Raji (cell line): Measurements from ENCODE around the gene GIPC2.

Source experiments
- POLR2A ChIP-seq: IDR thresholded peaks from 2 replicates; pipeline ENCODE4 v1.6.1; 2011; ENCODE audit warnings: low read depth, low read length, control low read depth; ENCODE audit not compliant: insufficient read depth

Gene GIPC2

GRCh38 chr1:78143152-78143551, 97.4 kb downstream of the GIPC2 start:
- no peak for TF ChIP-seq POLR2A

- no peak for TF ChIP-seq POLR2A
These were observed 97.9 kb downstream of the GIPC2 start for GRCh38 chr1:78143673-78144072.

GRCh38 chr1:78145105-78145580, 99.4 kb downstream of the GIPC2 start:
- TF ChIP-seq POLR2A: no peak

DNA sequence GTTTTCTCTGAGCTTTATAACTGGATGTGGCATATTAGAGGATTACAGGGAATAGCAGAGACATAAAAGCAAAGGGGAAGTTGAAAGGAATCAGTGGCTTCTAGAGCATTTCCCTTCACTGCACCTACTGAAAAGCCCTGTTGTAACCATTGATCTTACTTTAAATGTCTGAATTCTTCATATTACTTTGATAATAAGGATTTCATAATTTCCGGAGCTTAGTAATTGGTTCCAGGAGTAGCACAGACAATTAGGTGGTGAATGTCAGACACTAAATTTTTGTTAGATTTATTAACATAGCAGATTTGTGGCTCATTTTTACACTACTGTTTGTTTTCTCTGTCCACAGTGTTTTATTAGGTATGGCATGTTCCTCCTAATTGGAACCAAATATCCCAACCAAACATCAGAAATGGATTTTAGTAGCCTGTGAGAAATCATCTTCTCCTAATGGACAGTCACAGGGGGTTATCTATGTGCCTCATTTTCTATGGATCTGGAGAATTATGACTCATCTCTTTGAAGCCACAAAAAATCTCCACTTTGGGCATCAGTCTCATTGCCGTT, 100.5 kb downstream of the GIPC2 start:
- TF ChIP-seq POLR2A: no peak

DNA sequence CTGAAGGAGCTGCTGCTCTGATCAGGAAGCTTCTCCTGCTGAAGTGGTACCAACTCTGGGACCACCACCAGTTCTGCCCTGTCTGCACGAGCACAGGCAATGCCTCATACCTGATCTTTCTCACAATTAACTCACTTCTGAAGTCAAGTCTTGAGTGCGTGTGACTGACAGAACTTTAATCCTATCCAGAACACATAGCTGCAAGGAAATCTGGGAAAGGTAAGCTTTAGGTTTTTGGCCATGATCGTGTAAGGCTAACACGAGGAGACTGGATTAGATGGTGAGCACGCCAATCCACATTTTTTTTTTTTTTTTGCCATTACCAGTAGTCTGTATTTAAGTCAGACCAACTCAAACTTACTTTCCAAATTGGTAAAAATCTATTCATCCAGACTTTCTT, 101.3 kb downstream of the GIPC2 start:
- no peak for TF ChIP-seq POLR2A

DNA sequence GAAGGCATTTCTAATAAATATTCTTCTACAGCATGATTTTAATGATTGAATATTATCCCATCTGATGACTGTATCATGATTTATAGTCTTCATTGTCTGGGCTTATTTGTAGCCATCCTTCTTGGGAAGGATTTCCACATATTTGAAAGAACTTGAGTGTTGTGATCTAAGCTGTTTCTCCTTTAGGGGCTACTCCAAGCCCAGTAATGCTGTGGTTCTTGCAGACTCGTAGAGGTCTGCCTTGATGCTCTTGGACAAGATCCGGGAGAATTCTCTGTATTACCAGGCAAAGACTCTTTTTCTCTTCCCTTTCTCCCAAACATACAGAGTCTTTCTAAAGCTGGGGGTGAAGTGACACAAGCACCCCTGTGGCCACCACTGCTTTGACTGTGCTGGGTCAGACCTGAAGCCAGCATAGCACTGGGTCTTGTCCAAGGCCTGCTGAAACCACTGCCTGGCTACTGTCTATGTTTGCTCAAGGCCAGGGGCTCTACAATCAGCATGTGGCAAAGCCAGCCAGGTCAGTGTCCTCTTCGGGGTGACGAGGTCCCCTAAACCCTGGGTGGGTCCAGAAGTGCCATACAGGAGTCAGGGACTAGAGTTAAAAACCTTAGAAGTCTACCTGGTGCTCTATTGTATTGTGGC, 107.4 kb downstream of the GIPC2 start:
- no peak for TF ChIP-seq POLR2A

- TF ChIP-seq POLR2A: no peak
These were observed 109.4 kb downstream of the GIPC2 start for GRCh38 chr1:78155121-78155520.

- no peak for TF ChIP-seq POLR2A
These were observed 111.2 kb downstream of the GIPC2 start for GRCh38 chr1:78156805-78157521.

DNA sequence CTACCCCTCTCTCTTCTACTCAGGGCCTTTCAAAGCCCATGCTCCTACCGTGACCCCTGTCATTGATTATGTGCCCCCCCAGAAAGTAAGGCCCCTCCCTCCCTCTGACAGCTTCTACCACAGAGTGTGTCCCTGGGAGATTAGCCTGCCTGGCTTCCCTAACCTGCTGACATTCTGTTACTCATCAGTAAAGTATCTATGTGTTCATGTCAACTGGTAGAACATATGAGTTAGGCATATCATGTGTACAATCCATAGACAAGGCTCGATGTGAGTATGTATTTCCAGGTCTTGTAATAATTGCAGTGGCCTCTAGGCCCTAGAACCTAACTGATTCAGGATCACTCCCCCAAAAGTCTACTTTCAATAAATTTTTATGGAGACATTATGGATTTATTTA, 120.0 kb downstream of the GIPC2 start:
- TF ChIP-seq POLR2A: no peak

DNA sequence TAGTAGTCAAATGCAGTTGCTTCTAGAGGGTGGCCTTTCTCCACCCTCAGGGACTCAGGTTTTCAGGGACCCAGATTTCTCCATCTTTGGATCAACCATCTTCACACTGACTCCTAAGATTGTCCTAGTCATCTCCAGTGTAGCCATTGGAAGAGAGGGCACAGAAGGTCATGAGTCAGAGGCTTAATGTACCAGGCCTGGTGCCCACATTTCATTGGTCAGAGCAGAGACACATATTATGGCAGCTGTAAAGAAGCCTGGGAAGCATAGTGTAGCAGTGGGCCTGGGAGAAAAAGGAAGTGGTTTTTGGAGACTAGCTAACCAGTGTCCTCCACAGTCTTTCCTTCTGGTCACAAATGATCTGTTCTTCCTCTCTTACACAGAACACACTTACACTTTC, 122.5 kb downstream of the GIPC2 start:
- TF ChIP-seq POLR2A: no peak

GRCh38 chr1:78170859-78171258, 125.1 kb downstream of the GIPC2 start:
- TF ChIP-seq POLR2A: no peak

- TF ChIP-seq POLR2A: no peak
These were observed 126.2 kb downstream of the GIPC2 start for GRCh38 chr1:78171736-78172590.

DNA sequence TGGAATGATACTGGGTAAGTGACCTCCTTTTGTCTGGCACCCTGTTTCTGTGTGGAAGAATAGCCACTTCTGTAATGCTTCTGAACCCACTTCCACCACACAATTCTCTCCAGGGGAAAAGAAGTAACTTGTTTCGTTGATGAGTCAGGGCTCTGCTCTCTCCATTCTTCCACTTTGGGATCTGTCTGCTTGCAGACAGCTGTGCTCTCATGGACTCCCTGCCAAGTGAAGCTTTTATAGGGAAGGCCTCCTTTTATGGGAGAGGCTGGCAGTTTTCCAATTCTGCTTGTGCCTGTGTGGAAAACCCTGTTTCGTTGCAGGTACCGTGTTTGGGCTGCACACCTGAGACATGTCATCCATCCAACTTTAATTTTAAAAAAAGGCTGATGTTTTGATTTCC, 130.7 kb downstream of the GIPC2 start:
- TF ChIP-seq POLR2A: no peak

DNA sequence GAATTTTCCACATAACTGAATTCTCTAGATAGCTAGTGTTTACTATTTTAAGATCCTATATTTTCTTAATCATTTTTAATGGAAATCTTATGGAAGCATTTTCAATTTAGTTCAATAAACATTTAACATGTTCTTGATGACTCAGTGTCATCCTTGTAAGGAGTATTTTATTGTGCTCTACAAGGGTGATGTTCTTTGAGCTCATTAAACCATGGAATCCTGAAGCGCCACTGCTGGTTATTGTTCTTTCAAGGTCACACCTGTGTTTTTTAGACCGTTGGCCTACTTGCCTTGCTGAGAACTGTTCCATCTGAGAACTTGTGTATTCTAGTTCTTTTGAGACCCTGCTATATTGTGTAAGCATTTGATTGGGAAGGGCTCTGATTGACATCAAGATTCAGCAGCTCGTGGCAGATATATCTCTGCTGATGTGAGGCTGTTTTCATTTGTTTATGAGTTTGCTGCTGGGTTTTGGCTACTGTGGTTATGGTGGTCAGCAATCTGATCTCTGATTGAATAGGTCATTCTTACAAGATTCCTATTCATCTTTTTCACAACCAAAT, 132.0 kb downstream of the GIPC2 start:
- TF ChIP-seq POLR2A: no peak

DNA sequence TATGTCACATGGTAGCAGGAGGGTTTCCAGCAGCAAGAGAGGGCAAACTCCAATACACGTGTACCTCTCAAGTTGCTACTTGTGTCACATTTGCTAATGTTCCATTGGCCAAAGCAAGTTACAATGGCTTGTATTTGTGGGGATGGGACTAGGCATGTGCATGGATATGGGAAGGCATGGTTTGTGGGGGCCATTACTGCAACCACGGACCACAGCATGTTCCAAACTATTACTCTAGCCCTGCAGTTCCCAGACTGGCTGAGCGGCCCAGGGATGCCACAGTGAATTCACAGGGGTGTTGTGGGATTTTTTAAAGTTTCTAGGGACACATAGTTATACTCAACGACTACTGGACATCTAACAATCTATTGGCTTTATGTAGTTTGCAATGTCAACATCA, 133.1 kb downstream of the GIPC2 start:
- no peak for TF ChIP-seq POLR2A
